NB4 (cell line): ENCODE results near the gene RMP24.

ENCODE experiments used
- MYC ChIP-seq: IDR thresholded peaks from 2 replicates; pipeline ENCODE4 v1.6.1; 2011; ENCODE audit warnings: low read depth, low read length
- POLR2A ChIP-seq: IDR thresholded peaks from 2 replicates; pipeline ENCODE4 v1.6.1; 2011; ENCODE audit warnings: mild to moderate bottlenecking; ENCODE audit not compliant: insufficient read length; ENCODE audit errors: extremely low read depth
- TF ChIP-seq, protein P1 (sequence below): IDR thresholded peaks from one replicate; pipeline ENCODE4 v1.5.1; 2012; ENCODE audit warnings: low read depth, low read length
- TF ChIP-seq, protein P2 (sequence below): IDR thresholded peaks from 2 replicates; pipeline ENCODE4 v1.6.1; 2011; ENCODE audit warnings: low read depth, low read length

DNA sequence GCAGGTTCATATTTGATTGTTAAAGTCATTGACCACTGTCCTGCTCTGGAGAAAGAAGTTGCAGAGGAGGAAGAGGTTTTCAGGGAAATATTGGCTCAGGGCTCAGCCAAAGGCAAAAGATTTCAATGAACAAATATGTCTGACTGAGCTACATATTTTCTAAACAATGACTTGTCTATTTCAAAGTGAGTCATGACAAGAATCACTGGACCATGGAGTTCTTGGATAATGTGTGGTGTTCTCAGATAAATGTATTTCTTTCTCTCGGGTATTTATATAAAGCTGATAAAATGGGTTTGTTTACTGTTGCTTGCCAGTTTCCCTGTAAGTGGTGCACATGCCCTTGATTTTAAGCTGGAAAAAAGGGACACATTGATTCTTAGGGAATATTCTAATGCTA lies 34.3 kb upstream of the RMP24 start:
- TF ChIP-seq, protein P1, sequence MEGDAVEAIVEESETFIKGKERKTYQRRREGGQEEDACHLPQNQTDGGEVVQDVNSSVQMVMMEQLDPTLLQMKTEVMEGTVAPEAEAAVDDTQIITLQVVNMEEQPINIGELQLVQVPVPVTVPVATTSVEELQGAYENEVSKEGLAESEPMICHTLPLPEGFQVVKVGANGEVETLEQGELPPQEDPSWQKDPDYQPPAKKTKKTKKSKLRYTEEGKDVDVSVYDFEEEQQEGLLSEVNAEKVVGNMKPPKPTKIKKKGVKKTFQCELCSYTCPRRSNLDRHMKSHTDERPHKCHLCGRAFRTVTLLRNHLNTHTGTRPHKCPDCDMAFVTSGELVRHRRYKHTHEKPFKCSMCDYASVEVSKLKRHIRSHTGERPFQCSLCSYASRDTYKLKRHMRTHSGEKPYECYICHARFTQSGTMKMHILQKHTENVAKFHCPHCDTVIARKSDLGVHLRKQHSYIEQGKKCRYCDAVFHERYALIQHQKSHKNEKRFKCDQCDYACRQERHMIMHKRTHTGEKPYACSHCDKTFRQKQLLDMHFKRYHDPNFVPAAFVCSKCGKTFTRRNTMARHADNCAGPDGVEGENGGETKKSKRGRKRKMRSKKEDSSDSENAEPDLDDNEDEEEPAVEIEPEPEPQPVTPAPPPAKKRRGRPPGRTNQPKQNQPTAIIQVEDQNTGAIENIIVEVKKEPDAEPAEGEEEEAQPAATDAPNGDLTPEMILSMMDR = no peak
- no peak for TF ChIP-seq POLR2A
- no peak for TF ChIP-seq MYC
- TF ChIP-seq, protein P2, sequence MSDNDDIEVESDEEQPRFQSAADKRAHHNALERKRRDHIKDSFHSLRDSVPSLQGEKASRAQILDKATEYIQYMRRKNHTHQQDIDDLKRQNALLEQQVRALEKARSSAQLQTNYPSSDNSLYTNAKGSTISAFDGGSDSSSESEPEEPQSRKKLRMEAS = no peak
